HCEC 1CT (cell line): ENCODE measurements around the gene ALDH1A3.

Experiments used
- DNase-seq: peaks from one replicate; pipeline ENCODE4 v3.0.0-alpha.2; 2017

The ALDH1A3 gene

DNA sequence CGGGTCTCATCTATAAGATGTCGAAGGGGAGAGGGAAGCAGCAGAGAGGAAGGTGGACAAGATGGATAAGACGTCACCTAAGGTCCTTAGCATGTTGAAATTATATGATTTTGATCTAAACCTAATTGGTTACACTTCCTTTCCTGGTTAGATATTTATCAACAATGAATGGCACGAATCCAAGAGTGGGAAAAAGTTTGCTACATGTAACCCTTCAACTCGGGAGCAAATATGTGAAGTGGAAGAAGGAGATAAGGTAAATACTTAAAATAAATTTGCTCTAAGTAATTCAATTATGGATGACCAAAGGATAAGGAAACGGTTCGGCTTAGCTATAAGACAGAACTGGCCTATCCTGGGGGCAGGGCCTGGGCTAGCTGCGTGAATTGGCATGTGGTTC, 5.5 kb downstream of the ALDH1A3 start:
- DNase-seq: no peak

DNA sequence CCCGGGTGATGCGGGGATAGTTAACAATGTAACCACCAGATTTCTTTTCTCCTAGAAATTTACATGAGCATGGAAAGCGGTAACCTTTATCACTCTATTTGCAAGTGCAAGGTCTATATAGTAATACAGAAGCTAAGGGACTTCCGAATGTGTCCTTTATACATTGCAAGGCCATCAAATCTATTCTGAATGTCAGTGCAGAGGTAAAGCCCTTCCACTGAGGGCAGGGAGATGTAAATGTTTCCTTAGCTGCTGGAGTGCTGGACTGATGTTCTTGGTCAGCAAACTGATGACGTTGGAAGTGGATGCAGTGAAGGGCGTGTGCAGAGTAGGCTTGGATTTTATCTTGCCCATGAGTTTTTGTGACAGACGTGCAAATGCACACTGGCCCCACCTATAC, 6.2 kb downstream of the ALDH1A3 start:
- no peak for DNase-seq

DNA sequence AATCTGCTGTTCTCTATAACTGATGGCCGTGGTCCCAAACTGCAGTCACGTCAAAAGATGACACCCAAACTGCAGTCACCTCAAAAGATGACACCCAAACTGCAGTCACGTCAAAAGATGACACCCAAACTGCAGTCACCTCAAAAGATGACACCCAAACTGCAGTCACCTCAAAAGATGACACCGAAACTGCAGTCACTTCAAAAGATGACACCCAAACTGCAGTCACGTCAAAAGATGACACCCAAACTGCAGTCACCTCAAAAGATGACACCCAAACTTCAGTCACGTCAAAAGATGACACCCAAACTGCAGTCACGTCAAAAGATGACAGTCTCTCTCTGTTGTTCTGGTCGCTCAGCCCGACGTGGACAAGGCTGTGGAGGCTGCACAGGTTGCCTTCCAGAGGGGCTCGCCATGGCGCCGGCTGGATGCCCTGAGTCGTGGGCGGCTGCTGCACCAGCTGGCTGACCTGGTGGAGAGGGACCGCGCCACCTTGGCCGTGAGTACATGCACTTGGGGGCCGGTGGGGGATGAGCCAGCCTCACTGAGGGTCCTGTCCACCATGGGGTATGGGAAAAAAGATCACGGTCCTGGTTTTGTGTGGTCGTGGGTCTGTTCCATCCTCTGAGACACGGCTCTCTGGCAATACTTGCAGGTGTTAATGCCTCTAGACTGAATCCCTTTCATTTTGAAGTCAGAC, 7.7 kb downstream of the ALDH1A3 start:
- DNase-seq: no peak

DNA sequence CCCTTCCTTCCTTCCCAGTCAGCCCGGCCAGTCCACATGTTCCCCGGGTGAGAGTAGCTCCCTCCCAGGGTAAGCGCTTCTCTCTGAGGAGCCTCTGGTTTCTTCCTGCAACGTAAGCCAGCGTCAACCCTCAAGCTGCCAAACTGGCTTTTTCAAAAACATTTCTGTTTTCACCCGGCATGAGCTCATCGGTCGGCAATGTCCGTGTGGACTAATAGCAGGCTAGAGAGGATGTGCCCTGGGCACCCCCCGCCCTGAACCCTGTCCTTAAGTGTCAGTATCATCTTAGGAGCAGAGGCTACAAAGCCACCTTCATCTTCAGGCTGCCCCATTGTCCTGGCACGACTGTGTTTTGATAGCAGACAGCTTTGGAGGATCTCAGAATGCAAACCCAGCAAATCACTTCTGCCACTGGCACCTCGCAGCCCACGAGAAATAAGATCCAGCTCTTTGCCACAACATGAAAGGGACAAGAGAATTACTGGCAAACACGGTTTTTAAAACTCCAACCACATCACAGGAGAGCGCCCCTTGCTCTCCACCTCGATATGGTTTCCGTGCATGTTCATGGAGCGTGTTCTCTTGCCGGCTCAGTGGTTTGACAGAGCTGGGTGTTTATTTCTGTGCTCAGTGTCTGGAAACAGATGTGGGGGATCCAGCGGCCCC, 9.9 kb downstream of the ALDH1A3 start:
- peak; percentile 65 for DNase-seq

- DNase-seq: no peak
Measured at GRCh38 chr15:100890051-100890720, 10.6 kb downstream of the ALDH1A3 start.

DNA sequence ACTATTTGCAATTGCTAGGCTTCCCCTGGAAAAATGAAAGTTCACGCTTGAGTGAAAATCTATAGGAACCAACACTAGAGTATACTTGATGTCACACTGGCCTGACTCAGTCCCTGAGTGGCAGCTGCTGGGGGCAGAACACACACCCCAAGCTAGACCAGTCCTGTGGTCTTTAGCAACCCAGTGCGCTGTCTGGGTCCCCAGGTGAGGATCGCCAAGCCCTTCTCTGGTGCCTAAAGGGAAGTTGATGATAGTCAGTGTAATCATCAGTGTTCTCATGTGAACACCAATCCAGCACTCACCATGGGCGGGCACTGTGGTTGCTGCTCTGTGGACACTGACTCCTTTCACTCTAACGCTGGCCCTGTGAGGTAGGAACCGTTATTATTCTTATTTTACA, 11.2 kb downstream of the ALDH1A3 start:
- DNase-seq: no peak

GRCh38 chr15:100891307-100892012, 11.8 kb downstream of the ALDH1A3 start:
- no peak for DNase-seq

- no peak for DNase-seq
Measured at GRCh38 chr15:100892013-100892355, 12.4 kb downstream of the ALDH1A3 start.

DNA sequence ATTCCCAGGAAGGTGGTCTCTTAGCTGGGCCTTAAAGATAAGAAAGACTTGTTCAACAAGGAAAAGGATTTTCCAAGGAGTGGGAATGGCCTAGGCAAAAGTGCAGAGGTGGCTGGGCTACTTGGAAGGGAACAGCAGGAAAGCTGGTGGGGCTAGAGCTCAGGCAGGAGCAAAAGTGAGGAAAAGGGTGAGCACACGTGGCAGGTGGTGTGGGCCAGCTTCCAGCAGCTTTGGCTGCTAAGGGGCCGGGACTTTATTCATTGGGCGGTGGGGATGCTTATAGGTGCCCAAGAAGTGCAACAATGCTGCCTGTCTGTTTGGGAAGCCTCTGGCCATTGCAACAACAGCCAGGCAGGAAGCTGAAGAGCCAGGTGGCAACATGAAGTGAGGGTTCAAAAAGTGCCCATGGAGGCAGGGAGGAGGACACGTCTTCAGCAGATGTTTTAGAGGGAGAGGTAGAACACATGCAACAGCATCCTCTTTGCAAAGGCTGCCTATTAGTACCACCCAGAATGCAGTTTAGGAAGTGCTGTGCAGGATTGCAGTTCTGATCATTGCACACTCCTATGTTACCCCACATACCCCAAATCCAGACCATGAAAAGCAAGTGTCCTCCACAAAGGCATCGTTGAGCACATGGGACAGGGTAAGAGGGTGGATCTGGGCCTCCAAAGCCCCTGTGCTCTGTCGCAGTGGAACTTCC, 13.8 kb downstream of the ALDH1A3 start:
- DNase-seq: no peak

DNA sequence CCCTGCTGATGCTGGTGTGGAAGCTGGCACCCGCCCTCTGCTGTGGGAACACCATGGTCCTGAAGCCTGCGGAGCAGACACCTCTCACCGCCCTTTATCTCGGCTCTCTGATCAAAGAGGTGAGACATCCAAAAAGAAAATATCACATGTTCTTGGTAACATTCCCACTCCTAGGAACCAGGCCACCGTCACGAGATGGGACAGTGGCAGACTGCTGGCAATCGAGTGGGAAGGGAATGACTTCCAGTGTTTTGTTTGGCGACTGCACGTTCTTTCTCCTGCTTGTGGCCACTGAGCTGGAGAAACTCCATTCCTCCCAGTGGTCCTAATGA, 14.3 kb downstream of the ALDH1A3 start:
- DNase-seq: no peak

DNA sequence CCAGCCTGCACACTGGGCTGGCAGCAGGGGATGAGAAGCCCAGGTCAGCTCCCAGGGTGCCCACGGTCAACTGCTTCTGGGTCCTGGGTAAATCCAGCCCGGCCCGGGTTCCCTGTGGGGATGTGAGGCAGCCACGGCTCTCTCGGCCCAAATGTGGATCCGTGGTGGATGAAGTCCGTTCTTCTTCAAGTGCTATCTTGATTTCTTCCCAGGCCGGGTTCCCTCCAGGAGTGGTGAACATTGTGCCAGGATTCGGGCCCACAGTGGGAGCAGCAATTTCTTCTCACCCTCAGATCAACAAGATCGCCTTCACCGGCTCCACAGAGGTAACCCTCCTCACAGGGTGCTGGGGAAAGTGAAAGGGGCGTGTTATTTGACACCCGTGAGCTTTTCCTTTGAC, 16.1 kb downstream of the ALDH1A3 start:
- DNase-seq: no peak

DNA sequence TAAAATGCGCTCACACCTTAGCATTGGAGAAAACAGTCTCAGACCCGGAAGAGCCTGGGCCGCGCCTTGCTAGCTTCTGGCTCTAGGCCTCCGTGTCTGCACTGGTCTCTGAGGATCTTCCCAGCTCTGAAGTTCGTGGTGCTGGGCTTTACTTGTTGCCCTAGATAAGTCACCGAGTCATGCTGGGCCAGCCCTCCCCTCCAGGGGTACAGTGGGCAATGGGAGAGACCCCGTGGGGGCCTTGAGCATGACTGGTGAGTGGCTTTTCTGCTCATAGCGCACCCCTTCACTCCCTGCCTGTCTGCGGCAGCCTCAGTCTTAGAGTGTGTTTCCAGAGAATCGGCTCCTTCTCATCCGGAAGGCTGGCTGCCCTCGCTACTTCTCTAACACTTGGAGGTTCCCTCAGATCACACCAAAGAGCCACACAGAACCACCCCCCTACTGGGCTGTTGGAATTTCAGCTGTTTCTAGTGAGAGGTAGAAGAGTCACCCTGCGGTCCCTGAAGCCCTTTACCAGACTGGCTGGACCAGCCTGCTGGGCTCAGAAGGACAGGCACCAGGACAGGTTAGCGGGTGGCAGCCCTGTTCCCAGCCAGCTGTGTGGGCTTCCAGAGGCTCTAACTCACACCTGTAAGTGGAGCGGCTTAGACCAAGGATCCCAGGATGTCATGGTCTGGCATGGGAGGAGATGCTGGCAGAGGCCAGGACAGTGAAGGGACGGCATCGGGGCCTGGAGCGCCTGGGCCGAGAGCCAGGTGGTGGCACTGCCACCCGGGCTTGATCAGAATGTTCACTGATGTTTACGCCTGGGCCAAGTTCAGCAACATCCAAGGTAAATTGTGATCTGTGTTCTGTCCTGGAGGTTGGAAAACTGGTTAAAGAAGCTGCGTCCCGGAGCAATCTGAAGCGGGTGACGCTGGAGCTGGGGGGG, 17.9 kb downstream of the ALDH1A3 start:
- no peak for DNase-seq

DNA sequence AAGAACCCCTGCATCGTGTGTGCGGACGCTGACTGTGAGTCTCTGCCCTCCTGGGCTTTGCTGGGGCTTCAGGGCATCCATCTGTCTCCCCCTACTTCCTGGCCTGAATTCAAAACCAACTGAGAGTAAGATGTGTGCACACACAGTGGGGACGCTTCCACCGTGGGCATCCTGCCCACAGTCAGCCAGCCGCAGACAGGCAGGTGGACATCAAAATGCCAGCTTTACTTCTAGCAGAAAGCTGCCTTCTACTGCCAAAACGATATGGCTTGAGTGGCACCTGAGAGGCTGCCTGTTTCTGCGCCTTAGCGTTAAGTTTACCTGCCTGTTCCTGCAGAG, 18.5 kb downstream of the ALDH1A3 start:
- no peak for DNase-seq

DNA sequence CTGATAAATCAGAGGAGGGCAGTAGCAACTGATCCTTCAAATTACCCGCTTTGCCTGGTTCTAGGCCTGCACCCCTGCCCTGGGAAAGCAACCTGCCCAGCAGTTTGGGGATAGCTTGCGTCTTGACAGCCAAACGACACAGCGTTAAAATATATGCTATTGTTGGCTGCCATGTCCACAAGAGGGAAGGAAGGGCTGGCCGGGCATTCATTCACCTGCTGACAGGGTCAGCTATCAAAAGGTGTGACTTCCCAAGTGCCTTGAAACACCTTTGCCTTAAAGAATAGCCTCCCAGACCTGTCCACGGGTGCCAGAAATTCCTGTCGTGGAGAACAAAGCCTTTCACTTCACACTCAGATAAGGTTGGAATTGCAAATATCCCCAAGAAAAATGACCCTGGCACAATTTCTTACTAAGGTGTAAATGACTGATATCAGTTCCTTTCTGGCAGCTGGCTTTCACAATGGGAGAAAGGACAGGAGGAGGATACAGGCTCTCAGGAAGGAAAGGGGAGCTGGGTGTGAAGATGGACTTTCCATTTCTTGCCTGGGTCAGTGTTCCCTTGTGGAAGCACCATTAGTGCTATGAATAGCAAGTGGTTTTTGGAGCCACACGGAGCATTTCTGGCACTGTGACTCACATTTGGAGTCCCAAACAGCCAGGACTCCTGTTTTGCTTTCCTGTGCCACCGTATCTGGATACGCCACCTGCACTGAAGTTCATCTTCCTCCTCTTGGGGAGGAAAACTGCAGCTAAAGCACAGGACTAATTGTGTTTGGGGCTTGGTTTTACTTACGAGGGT, 19.2 kb downstream of the ALDH1A3 start:
- DNase-seq: no peak

GRCh38 chr15:100899601-100900000, 20.0 kb downstream of the ALDH1A3 start:
- no peak for DNase-seq

DNA sequence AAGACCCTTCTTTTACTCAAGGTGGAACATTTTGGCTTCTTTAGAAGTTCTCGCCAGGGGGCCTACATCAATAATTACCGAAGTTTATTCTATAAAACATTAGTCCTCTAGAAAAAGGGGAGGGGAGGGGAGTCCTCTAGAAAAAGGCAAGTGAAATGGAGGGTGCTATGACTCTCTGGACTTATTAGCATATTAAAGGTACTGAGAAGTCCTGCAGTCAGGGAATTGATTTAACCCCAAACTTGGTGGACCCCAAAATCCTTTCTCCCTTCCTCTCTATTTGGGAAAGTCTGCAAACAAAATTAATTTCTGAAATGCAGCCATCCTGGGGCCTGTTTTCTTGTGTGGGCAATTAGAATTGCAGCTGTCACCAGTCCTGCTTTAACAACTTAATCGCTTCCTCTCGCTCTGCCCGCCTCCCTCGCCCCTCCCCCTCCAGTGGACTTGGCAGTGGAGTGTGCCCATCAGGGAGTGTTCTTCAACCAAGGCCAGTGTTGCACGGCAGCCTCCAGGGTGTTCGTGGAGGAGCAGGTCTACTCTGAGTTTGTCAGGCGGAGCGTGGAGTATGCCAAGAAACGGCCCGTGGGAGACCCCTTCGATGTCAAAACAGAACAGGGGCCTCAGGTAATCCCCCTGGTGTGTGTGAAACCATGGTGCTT, 20.6 kb downstream of the ALDH1A3 start:
- no peak for DNase-seq

- DNase-seq: no peak
Measured at GRCh38 chr15:100900795-100901169, 21.2 kb downstream of the ALDH1A3 start.

GRCh38 chr15:100901296-100901695, 21.7 kb downstream of the ALDH1A3 start:
- DNase-seq: no peak

DNA sequence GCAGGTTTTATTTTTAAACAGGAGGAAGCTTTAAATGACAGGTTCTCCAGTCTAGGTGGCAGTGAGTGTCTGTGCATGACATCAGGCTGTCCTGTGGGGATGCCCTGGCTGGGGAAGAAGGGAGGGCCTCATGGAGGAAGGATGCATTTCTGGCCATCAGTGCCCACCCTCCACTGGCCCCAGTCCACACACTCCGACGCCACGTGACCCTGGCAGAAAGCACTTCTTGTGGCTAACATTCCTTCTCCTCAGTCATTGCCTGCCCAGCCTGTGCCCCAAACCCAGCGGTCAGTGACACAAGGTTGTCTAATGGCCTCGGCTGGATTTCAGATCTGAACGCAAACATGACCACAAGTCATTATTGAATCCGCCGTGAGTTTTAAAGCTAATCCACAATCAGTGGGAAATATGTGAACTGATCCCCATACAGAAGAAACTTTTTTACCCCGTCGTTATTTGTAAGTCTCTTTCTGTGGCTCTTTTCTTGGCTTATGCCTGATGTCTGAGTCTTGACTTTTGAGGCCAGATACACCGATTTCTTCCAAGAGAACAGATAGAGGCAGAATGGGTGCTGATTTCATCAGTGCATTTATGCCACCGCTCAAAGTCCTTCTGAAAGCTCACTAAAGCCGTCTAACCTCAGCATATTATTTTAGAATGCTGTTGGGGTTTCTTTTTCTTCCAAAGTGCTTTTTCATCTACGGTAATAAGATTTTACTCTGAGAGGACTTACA, 22.2 kb downstream of the ALDH1A3 start:
- peak; percentile 19 for DNase-seq
